Bone marrow (tissue), 2 donors: Measurements from ENCODE around the gene LRIT2.
"Not testable (repeated sequence)": the region's sequence is repeated elsewhere in the genome, so short reads cannot be mapped to it uniquely, and the experiment has no call there.

Experiments used
- DNase-seq, 2 donors: peaks; one replicate each; lab custom pipeline; 2025; lab: John Stamatoyannopoulos, UW

The LRIT2 gene

GRCh38 chr10:84180386-84180785, 45.0 kb downstream of the LRIT2 start:
- DNase-seq, result not testable (repeated sequence)

GRCh38 chr10:84179059-84179710, 46.2 kb downstream of the LRIT2 start:
- no peak for DNase-seq

- DNase-seq, result no peak
Measured at GRCh38 chr10:84178160-84178609, 47.2 kb downstream of the LRIT2 start.

DNA sequence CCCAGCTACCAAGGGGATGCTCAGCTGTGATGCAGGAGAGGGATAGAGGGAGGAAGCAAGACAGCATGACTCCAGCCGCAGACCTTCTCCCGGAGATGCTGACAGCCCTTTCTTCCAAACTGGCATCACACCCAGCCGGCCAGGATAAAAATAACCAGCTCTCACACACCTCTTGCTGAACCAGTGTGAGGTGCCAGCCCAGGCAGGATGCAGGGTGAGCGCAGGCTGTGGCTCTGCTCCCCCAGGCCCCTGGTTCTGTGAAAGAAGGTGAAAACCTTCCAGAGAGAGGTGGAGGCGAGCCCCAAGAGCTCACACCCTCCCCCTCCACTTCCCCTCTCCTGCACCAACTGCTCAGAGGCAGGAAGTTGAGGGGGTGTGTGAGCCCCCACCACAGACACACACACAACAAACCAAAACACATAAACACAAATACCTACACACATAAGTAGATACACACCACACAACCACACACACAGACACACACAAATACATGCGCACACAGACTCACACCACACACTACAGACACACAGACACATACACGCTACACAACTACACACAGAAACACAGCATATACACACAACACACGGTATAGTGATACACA, 47.7 kb downstream of the LRIT2 start:
- DNase-seq, result no peak

DNA sequence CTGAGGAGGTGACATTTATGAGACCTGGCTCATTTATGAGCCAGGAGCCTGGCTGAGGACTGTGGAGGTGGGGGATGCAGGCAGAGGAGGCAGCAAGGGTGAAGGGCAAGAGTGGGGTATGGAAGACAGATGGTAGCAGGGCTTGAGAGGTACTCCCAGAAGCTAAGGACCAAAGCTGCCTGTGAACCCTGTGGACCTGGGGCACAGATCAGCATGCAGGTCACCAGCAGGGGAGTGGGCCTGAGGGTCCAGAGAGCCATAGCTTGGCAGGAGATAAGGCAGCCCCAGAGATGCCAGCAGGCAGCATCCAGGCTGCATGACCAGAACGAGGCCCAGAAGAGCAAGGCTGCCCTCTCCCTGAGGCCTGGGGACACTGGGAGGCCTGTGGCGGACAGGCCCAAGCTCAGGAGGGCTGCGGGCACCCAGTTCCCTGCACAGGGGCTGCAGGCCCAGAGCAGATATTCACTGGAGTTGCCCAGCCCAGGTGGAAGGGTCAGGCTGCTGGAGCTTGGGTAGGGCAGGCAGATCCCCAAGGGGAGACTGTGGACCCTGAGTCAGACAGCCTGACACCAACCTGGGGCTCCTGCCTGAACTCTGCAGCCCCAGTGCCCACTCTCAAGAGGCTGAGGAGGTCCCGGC, 48.4 kb downstream of the LRIT2 start:
- DNase-seq, result no peak

DNA sequence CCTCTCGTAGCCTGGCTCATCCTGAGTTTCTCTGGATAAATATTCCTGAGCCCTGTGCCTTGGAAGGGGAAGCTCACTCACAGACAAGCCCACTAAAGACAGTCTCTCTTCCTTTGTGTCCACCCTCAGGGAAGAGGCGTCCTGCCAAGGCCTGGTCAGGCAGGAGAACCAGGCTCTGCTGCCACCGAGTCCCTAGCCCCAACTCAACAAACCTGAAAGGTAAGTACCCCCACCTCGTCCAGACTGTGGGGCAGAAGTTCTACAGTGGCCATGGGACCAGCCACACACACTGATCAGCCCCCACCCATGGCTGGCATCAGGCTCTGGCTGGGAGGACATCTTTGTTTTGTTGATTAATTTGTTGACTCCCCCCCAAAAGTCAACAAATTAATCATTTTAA, 49.0 kb downstream of the LRIT2 start:
- no peak for DNase-seq

GRCh38 chr10:84175436-84175835, 49.9 kb downstream of the LRIT2 start:
- DNase-seq, result no peak

- DNase-seq, result no peak
Measured at GRCh38 chr10:84173501-84173929, 51.8 kb downstream of the LRIT2 start, which contains the start of gene GPR15LG. TSS of gene GPR15LG (plus strand) at chr10:84173801. CDS start at chr10:84173852, 51 bp downstream.

DNA sequence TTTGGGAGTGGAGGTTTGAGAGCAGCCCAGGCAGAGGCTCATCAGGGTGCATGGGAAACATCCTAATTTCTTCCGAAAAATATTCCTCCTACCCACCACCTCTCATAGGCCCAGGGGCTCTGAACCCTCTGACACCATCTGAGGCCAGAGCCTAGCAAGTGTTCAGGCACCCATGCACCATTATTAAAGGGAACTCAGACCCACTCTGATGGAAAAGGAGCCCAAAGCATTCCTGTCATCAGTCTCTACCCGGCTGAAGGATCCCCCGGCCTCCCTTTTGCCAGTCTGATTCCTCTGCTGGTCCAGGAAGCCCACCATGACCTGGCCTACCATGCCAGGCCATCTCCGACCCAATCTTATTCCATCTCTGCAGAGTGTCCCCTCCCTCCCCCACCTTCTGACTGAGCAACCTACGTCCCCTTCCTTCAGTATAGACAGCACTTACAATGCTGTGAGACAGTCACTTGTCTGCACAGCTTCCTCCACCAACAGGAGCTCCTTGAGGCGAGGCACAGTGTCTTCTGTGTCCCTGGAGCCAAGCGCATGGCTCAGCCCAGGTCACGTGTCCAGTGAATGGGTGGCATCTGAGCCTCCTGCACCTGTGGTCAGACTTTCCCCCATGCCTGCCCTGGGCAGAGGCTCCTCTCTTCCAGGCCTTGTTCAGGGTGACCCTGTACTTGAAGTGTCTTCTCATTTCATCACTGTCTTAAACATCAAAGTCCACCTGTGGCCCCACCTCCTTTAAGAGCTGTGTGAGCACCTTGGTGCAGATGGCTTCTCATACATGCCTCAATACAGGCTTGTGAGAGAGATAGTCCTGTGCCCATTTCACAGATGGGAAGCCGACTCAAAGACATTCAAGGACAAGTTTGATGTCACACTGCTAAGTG, 52.6 kb downstream of the LRIT2 start:
- DNase-seq, result no peak

GRCh38 chr10:84171700-84172466, 53.5 kb downstream of the LRIT2 start:
- not testable (repeated sequence) for DNase-seq

DNA sequence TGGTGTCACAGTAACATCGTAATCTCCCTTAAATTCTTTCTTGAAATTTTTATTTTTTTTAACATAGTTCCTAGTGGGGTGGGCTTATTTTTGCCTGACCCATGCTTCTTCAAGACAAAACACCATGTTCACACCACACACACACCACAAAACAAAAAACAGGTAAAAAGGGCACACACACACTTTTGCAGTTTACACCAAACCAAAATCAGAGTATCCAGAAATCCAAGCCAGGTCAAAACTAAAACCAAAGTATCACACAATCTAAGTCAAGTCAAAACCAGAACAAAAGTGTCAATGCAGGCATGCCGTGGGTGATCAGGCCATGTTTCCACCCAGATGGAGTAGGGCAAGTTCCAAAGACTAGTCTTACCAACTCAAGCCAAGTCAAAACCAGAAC, 54.1 kb downstream of the LRIT2 start:
- not testable (repeated sequence) for DNase-seq
